ENCODE data around the gene CCDC83.

Gene CCDC83

GRCh38 chr11:85813721-85814120 lies 41.5 kb upstream of the CCDC83 start (continued):
- TF ChIP-seq POU6F1 (CRISPR knock-in tag; IDR thresholded peaks at IDR 0.05; ENCODE audit: borderline replicate concordance, low read depth), result no peak

GRCh38 chr11:85815186-85815931 lies 39.8 kb upstream of the CCDC83 start:
- TF ChIP-seq POU6F1 (CRISPR knock-in tag; IDR thresholded peaks at IDR 0.05; ENCODE audit: borderline replicate concordance, low read depth), result no peak
- no peak for TF ChIP-seq PPARA (CRISPR knock-in tag; IDR thresholded peaks at IDR 0.05; ENCODE audit: borderline replicate concordance)
- TF ChIP-seq ISL1 (CRISPR knock-in tag; IDR thresholded peaks at IDR 0.05), result peak; percentile 54; the same call in 1 of the 2 replicates
- TF ChIP-seq, protein P1, sequence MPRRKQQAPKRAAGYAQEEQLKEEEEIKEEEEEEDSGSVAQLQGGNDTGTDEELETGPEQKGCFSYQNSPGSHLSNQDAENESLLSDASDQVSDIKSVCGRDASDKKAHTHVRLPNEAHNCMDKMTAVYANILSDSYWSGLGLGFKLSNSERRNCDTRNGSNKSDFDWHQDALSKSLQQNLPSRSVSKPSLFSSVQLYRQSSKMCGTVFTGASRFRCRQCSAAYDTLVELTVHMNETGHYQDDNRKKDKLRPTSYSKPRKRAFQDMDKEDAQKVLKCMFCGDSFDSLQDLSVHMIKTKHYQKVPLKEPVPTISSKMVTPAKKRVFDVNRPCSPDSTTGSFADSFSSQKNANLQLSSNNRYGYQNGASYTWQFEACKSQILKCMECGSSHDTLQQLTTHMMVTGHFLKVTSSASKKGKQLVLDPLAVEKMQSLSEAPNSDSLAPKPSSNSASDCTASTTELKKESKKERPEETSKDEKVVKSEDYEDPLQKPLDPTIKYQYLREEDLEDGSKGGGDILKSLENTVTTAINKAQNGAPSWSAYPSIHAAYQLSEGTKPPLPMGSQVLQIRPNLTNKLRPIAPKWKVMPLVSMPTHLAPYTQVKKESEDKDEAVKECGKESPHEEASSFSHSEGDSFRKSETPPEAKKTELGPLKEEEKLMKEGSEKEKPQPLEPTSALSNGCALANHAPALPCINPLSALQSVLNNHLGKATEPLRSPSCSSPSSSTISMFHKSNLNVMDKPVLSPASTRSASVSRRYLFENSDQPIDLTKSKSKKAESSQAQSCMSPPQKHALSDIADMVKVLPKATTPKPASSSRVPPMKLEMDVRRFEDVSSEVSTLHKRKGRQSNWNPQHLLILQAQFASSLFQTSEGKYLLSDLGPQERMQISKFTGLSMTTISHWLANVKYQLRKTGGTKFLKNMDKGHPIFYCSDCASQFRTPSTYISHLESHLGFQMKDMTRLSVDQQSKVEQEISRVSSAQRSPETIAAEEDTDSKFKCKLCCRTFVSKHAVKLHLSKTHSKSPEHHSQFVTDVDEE (CRISPR knock-in tag; IDR thresholded peaks at IDR 0.05), result no peak
- no peak for TF ChIP-seq ZNF8 (CRISPR knock-in tag; IDR thresholded peaks at IDR 0.05)
- no peak for TF ChIP-seq ZFP30 (CRISPR knock-in tag; IDR thresholded peaks at IDR 0.05)
- TF ChIP-seq TOX (CRISPR knock-in tag; IDR thresholded peaks at IDR 0.05; ENCODE audit: borderline replicate concordance), result peak; percentile 82; the same call in 1 of the 2 replicates
- peak; percentile 29; the same call in 1 of the 2 replicates for TF ChIP-seq PATZ1 (CRISPR knock-in tag; IDR thresholded peaks at IDR 0.05; ENCODE audit: borderline replicate concordance)
- no peak for TF ChIP-seq RARB (CRISPR knock-in tag; IDR thresholded peaks at IDR 0.05)
- no peak for TF ChIP-seq ARNTL (CRISPR knock-in tag; IDR thresholded peaks at IDR 0.05; ENCODE audit: borderline replicate concordance, low read depth)
- TF ChIP-seq ZC3H10 (CRISPR knock-in tag; IDR thresholded peaks at IDR 0.05), result 0 out of 2 replicates have a peak, but pooled peaks have one; percentile 24
- no peak for TF ChIP-seq ZNF70 (CRISPR knock-in tag; IDR thresholded peaks at IDR 0.05)
- no peak for TF ChIP-seq TCF4 (CRISPR knock-in tag; IDR thresholded peaks at IDR 0.05; ENCODE audit: borderline replicate concordance)
- TF ChIP-seq, protein P2, sequence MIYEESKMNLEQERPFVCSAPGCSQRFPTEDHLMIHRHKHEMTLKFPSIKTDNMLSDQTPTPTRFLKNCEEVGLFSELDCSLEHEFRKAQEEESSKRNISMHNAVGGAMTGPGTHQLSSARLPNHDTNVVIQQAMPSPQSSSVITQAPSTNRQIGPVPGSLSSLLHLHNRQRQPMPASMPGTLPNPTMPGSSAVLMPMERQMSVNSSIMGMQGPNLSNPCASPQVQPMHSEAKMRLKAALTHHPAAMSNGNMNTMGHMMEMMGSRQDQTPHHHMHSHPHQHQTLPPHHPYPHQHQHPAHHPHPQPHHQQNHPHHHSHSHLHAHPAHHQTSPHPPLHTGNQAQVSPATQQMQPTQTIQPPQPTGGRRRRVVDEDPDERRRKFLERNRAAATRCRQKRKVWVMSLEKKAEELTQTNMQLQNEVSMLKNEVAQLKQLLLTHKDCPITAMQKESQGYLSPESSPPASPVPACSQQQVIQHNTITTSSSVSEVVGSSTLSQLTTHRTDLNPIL (CRISPR knock-in tag; IDR thresholded peaks at IDR 0.05; ENCODE audit: low read depth), result no peak
- peak; percentile 61; the same call in 1 of the 2 replicates for TF ChIP-seq ZFP3 (CRISPR knock-in tag; IDR thresholded peaks at IDR 0.05)
- TF ChIP-seq BACH2 (CRISPR knock-in tag; IDR thresholded peaks at IDR 0.05; ENCODE audit: borderline replicate concordance), result no peak
- TF ChIP-seq ZNF565 (CRISPR knock-in tag; conservative IDR thresholded peaks at IDR 0.05; ENCODE audit: low read depth), result no peak
- no peak for TF ChIP-seq SNAI2 (CRISPR knock-in tag; IDR thresholded peaks at IDR 0.05)
- no peak for TF ChIP-seq ESRRG (CRISPR knock-in tag; IDR thresholded peaks at IDR 0.05)
- ATAC-seq, result peak; percentile 60

DNA sequence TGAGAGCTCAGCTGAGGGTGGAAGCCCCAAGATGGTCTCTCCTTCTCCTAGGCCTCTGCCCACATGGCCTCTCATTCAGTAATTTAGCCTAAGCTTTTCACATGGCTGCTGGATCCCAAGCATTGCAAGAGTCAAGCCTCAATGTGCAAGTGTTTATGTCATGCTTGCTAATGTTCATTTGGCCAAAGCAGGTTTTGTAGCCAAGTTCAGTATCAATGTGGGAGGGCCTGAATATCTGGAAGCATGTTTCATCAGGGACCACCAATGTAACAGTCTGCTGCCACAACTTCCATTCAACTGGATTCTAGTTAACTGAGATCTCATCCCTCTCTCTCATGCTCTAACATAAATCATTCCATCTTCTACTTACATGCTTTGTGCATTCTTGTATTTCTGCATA lies 35.7 kb upstream of the CCDC83 start:
- ATAC-seq, result no peak
- no peak for TF ChIP-seq POU6F1 (CRISPR knock-in tag; IDR thresholded peaks at IDR 0.05; ENCODE audit: borderline replicate concordance, low read depth)
- TF ChIP-seq BACH2 (CRISPR knock-in tag; IDR thresholded peaks at IDR 0.05; ENCODE audit: borderline replicate concordance), result no peak
- no peak for TF ChIP-seq TOX (CRISPR knock-in tag; IDR thresholded peaks at IDR 0.05; ENCODE audit: borderline replicate concordance)
- TF ChIP-seq, protein P2 (CRISPR knock-in tag; IDR thresholded peaks at IDR 0.05; ENCODE audit: low read depth), result no peak
- no peak for TF ChIP-seq ZNF565 (CRISPR knock-in tag; conservative IDR thresholded peaks at IDR 0.05; ENCODE audit: low read depth)
- no peak for TF ChIP-seq OSR1 (CRISPR knock-in tag; IDR thresholded peaks at IDR 0.05)
- TF ChIP-seq CSRNP3 (CRISPR knock-in tag; IDR thresholded peaks at IDR 0.05), result no peak
- no peak for TF ChIP-seq ZNF70 (CRISPR knock-in tag; IDR thresholded peaks at IDR 0.05)
- no peak for TF ChIP-seq ESRRG (CRISPR knock-in tag; IDR thresholded peaks at IDR 0.05)
- TF ChIP-seq TCF4 (CRISPR knock-in tag; IDR thresholded peaks at IDR 0.05; ENCODE audit: borderline replicate concordance), result no peak
- no peak for TF ChIP-seq GLIS3 (CRISPR knock-in tag; IDR thresholded peaks at IDR 0.05)

Data from SK-N-SH treated with all-trans-retinoic acid at 6 μM for 48 hours (cell line).